Retinal pigment epithelial cell (primary cell): ENCODE measurements around the gene ATXN2.
"Not testable (repeated sequence)": the region's sequence is repeated elsewhere in the genome, so short reads cannot be mapped to it uniquely, and the experiment has no call there.

Experiments
- DNase-seq: peaks from one replicate; pipeline ENCODE4 v3.0.0-alpha.2; 2010; ENCODE audit warnings: low read depth
- H3K4me3 ChIP-seq: 2 replicates; pipeline ENCODE4 v1.5.1; 2011; ENCODE audit warnings: mild to moderate bottlenecking, low read length, control low read depth, moderate library complexity
- CTCF ChIP-seq: conservative IDR thresholded peaks from 2 replicates; pipeline ENCODE4 v1.5.1; 2011; ENCODE audit warnings: low read depth, low read length, control low read depth, inconsistent platforms

Gene ATXN2

GRCh38 chr12:111607239-111607638 lies 8.1 kb upstream of the ATXN2 start:
- H3K4me3 ChIP-seq, result no peak overlapping the region
- DNase-seq, result no peak
- TF ChIP-seq CTCF, result peak; percentile 6

GRCh38 chr12:111606767-111607230 lies 7.7 kb upstream of the ATXN2 start:
- DNase-seq, result no peak
- no peak for TF ChIP-seq CTCF
- H3K4me3 ChIP-seq, result no peak overlapping the region

GRCh38 chr12:111605911-111606766 lies 7.0 kb upstream of the ATXN2 start:
- TF ChIP-seq CTCF, result no peak
- no peak overlapping the region for H3K4me3 ChIP-seq
- DNase-seq, result no peak

- not testable (repeated sequence) for DNase-seq, H3K4me3 ChIP-seq
Observed at GRCh38 chr12:111602857-111603256, 3.7 kb upstream of the ATXN2 start.

- no peak for TF ChIP-seq CTCF
Observed at GRCh38 chr12:111602348-111602747, 3.2 kb upstream of the ATXN2 start.

DNA sequence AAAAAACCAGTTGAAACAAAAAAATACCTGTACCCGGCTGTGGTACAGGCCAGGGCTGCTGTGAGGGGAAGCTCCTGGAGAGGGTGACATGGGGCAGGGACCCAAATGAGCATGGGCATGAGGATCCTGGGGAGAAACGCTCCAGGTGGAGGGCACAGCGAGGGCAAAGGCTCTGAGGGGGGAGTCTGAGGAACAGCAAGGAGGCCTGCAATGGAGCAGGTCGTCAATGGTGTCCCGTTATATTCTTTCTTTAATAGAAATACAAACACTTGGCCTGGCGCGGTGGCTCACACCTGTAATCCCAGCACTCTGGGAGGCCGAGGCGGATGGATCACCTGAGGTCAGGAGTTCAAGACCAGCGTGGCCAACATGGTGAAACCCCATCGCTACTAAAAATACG lies 1.9 kb upstream of the ATXN2 start:
- not testable (repeated sequence) for H3K4me3 ChIP-seq, DNase-seq

More at GRCh38 chr12:111602348-111602747, 3.2 kb upstream of the ATXN2 start:
- H3K4me3 ChIP-seq, result no peak overlapping the region
- no peak for DNase-seq

- no peak for DNase-seq
Observed at GRCh38 chr12:111600205-111600642, 1.1 kb upstream of the ATXN2 start.

More at GRCh38 chr12:111600205-111600642, 1.1 kb upstream of the ATXN2 start:
- H3K4me3 ChIP-seq, result peak overlapping the region; percentile 90
- no peak for TF ChIP-seq CTCF
